C1 segment of cervical spinal cord (tissue), 14 donors: ENCODE measurements around the gene PHF20.
A peak's percentile ranks its signal among the peaks of the same experiment; 100 is the strongest.
"Not testable (repeated sequence)": the region's sequence is repeated elsewhere in the genome, so short reads cannot be mapped to it uniquely, and the experiment has no call there.

ENCODE experiments used
- DNase-seq, 14 donors: peaks; one replicate each; lab custom pipeline; 2025; lab: John Stamatoyannopoulos, UW

The PHF20 gene

GRCh38 chr20:35776513-35777101 lies 4.8 kb downstream of the PHF20 start:
- peak in 9 of 14 donors; percentile 2 to 24 (median 5) for DNase-seq

- not testable (repeated sequence) for DNase-seq
Measured at GRCh38 chr20:35783811-35784210, 12.0 kb downstream of the PHF20 start.

DNA sequence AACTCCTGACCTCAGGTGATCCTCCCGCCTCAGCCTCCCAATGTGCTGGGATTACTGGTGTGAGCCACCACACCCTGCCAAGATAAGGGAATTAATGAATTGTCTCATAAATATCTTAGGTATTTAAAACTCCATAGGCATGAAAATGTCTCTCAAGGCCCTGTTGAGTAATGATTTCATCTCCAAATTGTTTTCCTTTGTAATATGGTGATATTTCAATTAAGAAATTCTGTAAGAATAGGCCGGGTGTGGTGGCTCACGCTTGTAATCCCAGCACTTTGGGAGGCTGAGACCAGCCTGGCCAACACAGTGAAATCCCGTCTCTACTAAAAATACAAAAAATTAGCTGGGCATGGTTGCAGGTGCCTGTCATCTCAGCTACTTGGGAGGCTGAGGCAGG lies 13.7 kb downstream of the PHF20 start:
- not testable (repeated sequence) for DNase-seq

DNA sequence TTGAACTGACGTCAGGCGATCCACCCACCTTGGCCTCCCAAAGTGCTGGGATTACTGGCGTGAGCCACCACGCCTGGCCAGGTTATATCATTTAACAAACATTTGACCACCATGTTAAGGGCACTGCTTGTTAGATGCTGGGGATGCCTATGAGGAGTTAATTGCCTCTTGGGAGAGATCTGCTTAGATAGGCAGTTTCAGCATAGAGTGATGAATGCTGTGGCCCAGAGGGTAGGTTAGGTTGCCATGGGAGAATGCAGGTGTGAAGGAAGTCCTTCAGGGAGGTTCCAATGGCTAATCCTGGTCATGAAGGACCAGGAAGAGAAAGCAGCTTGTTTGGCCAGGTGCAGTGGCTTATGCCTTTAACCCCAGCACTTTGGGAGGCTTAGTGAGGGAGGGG lies 17.0 kb downstream of the PHF20 start:
- DNase-seq: no peak

DNA sequence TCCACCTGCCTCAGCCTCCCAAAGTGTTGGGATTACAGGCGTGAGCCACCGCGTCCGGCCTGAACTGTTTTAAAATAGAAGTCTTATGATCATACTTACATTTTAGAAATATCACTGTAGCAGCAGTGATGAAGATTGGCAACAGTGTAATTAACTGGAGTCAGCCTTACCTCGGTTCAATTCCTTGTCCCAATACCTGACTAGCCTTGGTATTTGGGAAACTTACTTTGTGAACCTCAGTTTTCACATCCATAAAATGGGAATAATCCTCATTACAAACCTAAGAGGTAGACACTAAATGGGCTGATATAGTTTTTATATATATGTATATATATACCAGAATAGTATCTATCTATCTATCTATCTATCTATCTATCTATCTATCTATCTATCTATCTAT lies 19.3 kb downstream of the PHF20 start:
- no peak for DNase-seq

- DNase-seq: peak in 1 of 14 donors; percentile 12
Measured at GRCh38 chr20:35791821-35792220, 20.0 kb downstream of the PHF20 start.

DNA sequence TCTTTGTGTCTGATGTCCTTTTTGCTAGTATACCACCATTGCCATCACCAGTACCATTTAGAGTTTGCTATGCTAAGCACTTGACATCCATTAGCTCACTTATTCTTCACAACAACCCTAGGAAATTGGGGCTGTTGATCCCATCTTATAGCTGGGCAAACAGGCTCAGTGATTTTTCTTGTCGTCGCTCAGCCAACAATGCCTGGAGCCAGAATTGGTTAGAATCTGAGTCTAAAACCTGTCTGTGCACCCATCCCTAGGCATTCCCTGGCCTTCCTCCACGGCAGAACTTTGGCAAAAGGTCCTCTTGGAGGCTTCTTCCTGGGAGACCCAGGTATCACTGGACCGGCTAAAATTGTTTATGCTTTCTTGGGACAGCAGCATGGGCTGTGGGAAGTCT lies 20.9 kb downstream of the PHF20 start:
- DNase-seq: no peak

GRCh38 chr20:35796571-35796970 lies 24.8 kb downstream of the PHF20 start:
- DNase-seq: no peak

- DNase-seq: no peak
Measured at GRCh38 chr20:35801865-35802264, 30.1 kb downstream of the PHF20 start.

GRCh38 chr20:35806075-35806474 lies 34.3 kb downstream of the PHF20 start:
- DNase-seq: no peak

DNA sequence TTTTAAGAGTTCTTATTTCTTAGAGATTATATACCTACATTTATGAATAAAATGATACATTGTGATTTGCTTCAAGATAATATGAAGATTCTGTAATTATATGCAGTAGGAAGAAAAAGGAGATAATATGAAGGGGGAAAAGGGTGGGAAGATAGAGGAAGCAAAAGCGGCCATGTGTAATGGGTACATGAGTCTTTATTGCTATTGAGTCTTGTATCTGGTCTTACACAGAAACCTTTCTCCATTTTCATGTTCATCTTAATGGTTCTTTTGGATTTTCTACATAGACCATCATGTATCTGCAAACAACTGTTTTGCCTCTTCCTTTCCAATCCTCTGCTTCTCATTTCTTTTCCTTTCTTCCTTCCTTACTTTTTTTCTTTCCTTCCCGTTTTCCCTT lies 36.1 kb downstream of the PHF20 start:
- DNase-seq: no peak

DNA sequence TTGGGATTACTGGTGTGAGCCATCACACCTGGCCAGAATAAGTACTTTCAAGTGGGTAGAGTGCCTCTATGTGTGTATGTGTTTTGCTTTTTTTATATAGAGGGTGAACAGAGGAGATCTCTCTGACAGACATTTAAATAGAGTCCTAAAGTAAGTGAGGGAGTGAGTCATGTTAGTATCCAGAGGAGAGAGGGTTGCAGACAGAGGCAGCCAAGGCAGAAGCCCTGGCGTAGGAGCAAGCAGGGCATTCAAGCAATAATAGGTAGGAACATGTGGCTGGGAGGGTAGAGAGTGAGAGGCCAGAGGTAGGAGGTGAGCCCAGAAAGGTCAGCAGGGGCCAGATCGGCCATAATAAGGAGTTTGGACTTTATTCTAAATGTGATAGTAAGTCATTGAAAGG lies 48.9 kb downstream of the PHF20 start:
- no peak for DNase-seq

- DNase-seq: no peak
Measured at GRCh38 chr20:35821807-35822242, 50.0 kb downstream of the PHF20 start.

DNA sequence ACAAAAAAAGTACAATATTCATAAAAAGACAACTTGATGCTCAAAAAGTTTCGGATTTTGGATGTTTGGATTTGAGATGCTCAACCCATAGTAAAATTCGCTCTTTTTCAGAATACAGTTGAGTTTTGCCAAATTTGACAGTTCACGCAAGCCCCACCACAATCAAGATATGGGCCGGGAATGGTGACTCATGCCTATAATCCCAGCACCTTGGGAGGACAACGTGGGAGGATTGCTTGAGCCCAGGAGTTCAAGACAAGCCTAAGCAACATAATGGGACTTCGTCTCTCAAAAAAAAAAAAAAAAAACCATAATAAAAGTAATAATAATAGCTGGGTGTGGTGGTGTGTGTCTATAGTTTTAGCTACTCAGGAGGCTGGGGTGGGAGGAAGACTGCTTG lies 51.3 kb downstream of the PHF20 start:
- no peak for DNase-seq

DNA sequence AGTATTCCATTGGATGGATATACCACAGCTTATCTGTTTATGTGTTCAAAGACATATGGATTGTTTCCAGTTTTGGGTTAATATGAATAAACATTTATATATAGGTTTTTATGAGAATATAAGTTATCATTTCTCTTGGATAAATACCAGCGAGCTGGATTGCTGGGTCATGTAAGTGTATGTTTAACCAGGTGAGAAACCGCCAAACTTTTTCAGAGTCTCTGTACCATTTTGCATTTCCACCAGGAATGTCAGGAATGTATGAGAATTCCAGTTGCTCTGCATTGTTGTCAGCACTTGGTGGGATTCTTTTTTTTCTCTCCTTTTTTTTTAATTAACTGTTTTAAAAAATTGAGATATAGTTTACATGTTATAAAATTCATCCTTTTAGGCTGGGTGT lies 52.1 kb downstream of the PHF20 start:
- DNase-seq: no peak

GRCh38 chr20:35826397-35826998 lies 54.7 kb downstream of the PHF20 start:
- DNase-seq: no peak

DNA sequence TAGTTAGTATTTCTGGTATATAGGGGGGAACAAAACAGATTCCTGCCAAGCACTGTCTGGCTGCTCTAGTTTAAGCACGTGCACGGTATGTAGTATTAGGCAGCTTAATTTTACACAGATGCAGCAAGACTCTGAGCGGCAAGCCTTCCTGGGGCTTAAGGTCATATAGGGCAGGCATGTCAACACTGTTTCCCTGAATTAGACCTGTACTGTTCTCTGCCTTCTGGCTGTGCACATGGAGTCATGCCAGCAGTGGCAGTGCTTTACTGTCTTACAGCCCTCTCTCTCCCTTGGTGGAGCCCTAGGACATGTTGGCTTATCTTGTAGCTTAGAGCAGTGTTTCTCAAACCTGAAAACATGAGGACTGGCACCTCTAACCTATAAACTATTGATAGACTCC lies 56.6 kb downstream of the PHF20 start:
- DNase-seq: peak in 1 of 14 donors; percentile 73

DNA sequence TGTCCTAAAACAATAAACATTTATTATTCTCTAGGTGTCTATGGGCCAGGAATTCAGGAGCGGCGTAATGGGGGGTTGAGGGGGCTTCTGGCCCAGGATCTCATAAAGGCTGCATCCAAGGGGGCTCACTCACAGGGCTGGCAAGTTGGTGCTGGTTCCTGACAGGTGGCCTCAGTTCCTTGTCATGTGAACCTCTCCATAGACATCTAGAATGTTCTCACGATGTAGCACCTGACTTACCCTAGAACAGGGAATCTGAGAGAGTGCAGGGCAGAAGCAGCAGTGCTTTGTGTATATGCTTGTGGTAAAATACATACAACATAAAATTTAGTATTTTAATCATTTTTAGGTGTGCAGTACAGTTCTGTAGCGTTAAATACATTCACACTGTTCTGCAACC lies 57.1 kb downstream of the PHF20 start:
- DNase-seq: no peak

GRCh38 chr20:35830264-35830663 lies 58.4 kb downstream of the PHF20 start:
- no peak for DNase-seq

- no peak for DNase-seq
Measured at GRCh38 chr20:35831029-35831428, 59.2 kb downstream of the PHF20 start.

DNA sequence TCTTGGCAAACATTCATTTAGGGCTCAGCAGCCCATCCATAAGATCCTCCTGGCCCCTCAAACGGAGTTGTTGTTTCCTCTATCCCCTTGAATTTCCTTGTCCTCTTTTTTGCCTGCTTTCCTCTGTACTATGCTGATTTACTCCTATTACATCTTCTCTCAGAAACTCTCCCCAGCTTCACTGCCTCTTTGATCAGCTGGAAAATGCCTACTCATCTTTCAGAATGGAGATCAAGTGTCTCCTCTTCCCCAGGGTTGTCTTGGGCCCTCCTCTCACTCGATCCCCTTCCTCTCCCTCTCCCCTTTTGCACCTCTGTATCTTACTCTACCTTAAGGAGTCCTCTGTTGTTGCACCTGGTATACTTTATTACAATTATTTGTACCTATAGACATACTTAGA lies 60.2 kb downstream of the PHF20 start:
- DNase-seq: no peak

- DNase-seq: no peak
Measured at GRCh38 chr20:35833241-35833640, 61.4 kb downstream of the PHF20 start.

GRCh38 chr20:35837577-35838195 lies 65.9 kb downstream of the PHF20 start:
- no peak for DNase-seq
